H9 (cell line): ENCODE measurements around the gene SPAG4. TPM values are rescaled to one million over a fixed set of nuclear protein-coding genes. Genes with fewer than 3 reads are reported as not detected.

ENCODE experiments used
- DNase-seq: peaks from one replicate; pipeline ENCODE4 v3.0.0-alpha.2; 2017
- H2AFZ ChIP-seq: one replicate; pipeline ENCODE4 v1.6.1; 2013; ENCODE audit warnings: mild to moderate bottlenecking, low read length, control low read depth, moderate library complexity
- H2AK5ac ChIP-seq: 2 replicates; pipeline ENCODE4 v1.6.1; 2013; ENCODE audit warnings: low read length, control low read depth, mixed read lengths; ENCODE audit not compliant: insufficient read length
- H2BK120ac ChIP-seq: one replicate; pipeline ENCODE4 v1.6.1; 2013; ENCODE audit warnings: low read depth, mild to moderate bottlenecking, low read length, control low read depth, inconsistent platforms; ENCODE audit not compliant: poor library complexity, severe bottlenecking
- H2BK12ac ChIP-seq: 2 replicates; pipeline ENCODE4 v1.6.1; 2013; ENCODE audit warnings: low read length, control low read depth, mixed read lengths, low read depth; ENCODE audit not compliant: insufficient read length
- H2BK15ac ChIP-seq: 2 replicates; pipeline ENCODE4 v1.6.1; 2013; ENCODE audit warnings: low read depth, low read length, control low read depth
- H2BK20ac ChIP-seq: one replicate; pipeline ENCODE4 v1.6.1; 2013; ENCODE audit warnings: low read depth, mild to moderate bottlenecking, low read length, control low read depth, inconsistent platforms; ENCODE audit not compliant: poor library complexity, severe bottlenecking
- H2BK5ac ChIP-seq: 2 replicates; pipeline ENCODE4 v1.6.1; 2013; ENCODE audit warnings: low read length, control low read depth, mixed read lengths; ENCODE audit not compliant: insufficient read length
- H3K14ac ChIP-seq: 2 replicates; pipeline ENCODE4 v1.6.1; 2013; ENCODE audit warnings: low read length, control low read depth; ENCODE audit not compliant: insufficient read depth
- H3K18ac ChIP-seq: 2 replicates; pipeline ENCODE4 v1.6.1; 2013; ENCODE audit warnings: low read depth, mild to moderate bottlenecking, mixed read lengths, low read length, control low read depth; ENCODE audit not compliant: insufficient read length
- H3K23ac ChIP-seq: 2 replicates; pipeline ENCODE4 v1.6.1; 2013; ENCODE audit warnings: low read length, control low read depth, mixed read lengths, low read depth; ENCODE audit not compliant: insufficient read length
- H3K23me2 ChIP-seq: 2 replicates; pipeline ENCODE4 v1.6.1; 2013; ENCODE audit warnings: low read depth, mild to moderate bottlenecking, mixed read lengths, low read length, control low read depth; ENCODE audit not compliant: insufficient read length, poor library complexity, severe bottlenecking
- H3K27ac ChIP-seq: 2 replicates; pipeline ENCODE4 v1.5.1; 2013; ENCODE audit warnings: low read length, control low read depth, mixed read lengths, low read depth; ENCODE audit not compliant: insufficient read length
- H3K27me3 ChIP-seq: 2 replicates; pipeline ENCODE4 v1.6.1; 2013; ENCODE audit warnings: low read length, control low read depth, inconsistent platforms; ENCODE audit not compliant: insufficient read depth
- H3K4ac ChIP-seq: 2 replicates; pipeline ENCODE4 v1.6.1; 2013; ENCODE audit warnings: low read depth, mild to moderate bottlenecking, control low read depth, inconsistent platforms, low read length, moderate library complexity
- H3K4me1 ChIP-seq: 2 replicates; pipeline ENCODE4 v1.6.1; 2013; ENCODE audit warnings: low read length, control low read depth, inconsistent platforms; ENCODE audit not compliant: insufficient read depth
- H3K4me2 ChIP-seq: 2 replicates; pipeline ENCODE4 v1.6.1; 2013; ENCODE audit warnings: low read length, control low read depth, mixed read lengths; ENCODE audit not compliant: insufficient read length, insufficient read depth
- H3K56ac ChIP-seq: 2 replicates; pipeline ENCODE4 v1.6.1; 2013; ENCODE audit warnings: low read depth, mild to moderate bottlenecking, mixed read lengths, low read length, control low read depth; ENCODE audit not compliant: insufficient read length
- H3K79me1 ChIP-seq: 2 replicates; pipeline ENCODE4 v1.6.1; 2013; ENCODE audit warnings: low read depth, mild to moderate bottlenecking, moderate library complexity, low read length, control low read depth, inconsistent platforms; ENCODE audit not compliant: insufficient read depth, poor library complexity, severe bottlenecking
- H3K79me2 ChIP-seq: 2 replicates; pipeline ENCODE4 v1.6.1; 2013; ENCODE audit warnings: low read length, control low read depth, inconsistent platforms; ENCODE audit not compliant: insufficient read depth
- H3K9ac ChIP-seq: 2 replicates; pipeline ENCODE4 v1.6.1; 2013; ENCODE audit warnings: low read length, control low read depth, mixed read lengths; ENCODE audit not compliant: insufficient read length; ENCODE audit errors: extremely low read depth
- H3K9me3 ChIP-seq: one replicate; pipeline ENCODE4 v1.6.1; 2013; ENCODE audit warnings: low read depth, low read length, inconsistent platforms; ENCODE audit not compliant: control insufficient read depth
- H3T11ph ChIP-seq: one replicate; pipeline ENCODE4 v1.6.1; 2013; ENCODE audit warnings: mild to moderate bottlenecking, low read length, control low read depth, inconsistent platforms
- H4K20me1 ChIP-seq: one replicate; pipeline ENCODE4 v1.6.1; 2013; ENCODE audit not compliant: control insufficient read depth, insufficient read length, insufficient read depth
- H4K5ac ChIP-seq: 2 replicates; pipeline ENCODE4 v1.6.1; 2013; ENCODE audit warnings: low read depth, mild to moderate bottlenecking, mixed read lengths, low read length, control low read depth; ENCODE audit not compliant: insufficient read length
- H4K8ac ChIP-seq: replicated peaks from 2 replicates; pipeline ENCODE4 v1.6.1; 2013; ENCODE audit warnings: low read length, control low read depth, mixed read lengths, low read depth; ENCODE audit not compliant: insufficient read length
- H4K91ac ChIP-seq: 2 replicates; pipeline ENCODE4 v1.6.1; 2013; ENCODE audit warnings: low read depth, mild to moderate bottlenecking, moderate library complexity, mixed read lengths, low read length, control low read depth; ENCODE audit not compliant: insufficient read length
- H3K27ac Mint-ChIP-seq, 3 experiments: 2 replicates in 2 of 3; 3 replicates in 1 of 3; pipeline ENCODE4 v1.8.0; 2020 to 2021; ENCODE audit warnings: mixed read lengths in 3 of 3, mild to moderate bottlenecking in 1 of 3, moderate library complexity in 1 of 3
- H3K27me3 Mint-ChIP-seq: 2 replicates; pipeline ENCODE4 v1.8.0; 2021; ENCODE audit warnings: low read depth, mild to moderate bottlenecking, moderate library complexity, mixed read lengths
- H3K36me3 Mint-ChIP-seq, 3 experiments: 2 replicates in 2 of 3; 3 replicates in 1 of 3; pipeline ENCODE4 v1.8.0; 2020 to 2021; ENCODE audit warnings: low read depth in 3 of 3, mixed read lengths in 3 of 3; ENCODE audit not compliant: insufficient read depth in 1 of 3
- H3K4me1 Mint-ChIP-seq, 2 experiments: 2 replicates each; pipeline ENCODE4 v1.8.0; 2020; ENCODE audit warnings: mixed read lengths in 2 of 2
- H3K4me3 Mint-ChIP-seq, 2 experiments: 2 replicates in 1 of 2; 3 replicates in 1 of 2; pipeline ENCODE4 v1.8.0; 2020 to 2021; ENCODE audit warnings: mild to moderate bottlenecking in 2 of 2, mixed read lengths in 2 of 2, moderate library complexity in 1 of 2
- H3K9me3 Mint-ChIP-seq, 2 experiments: 2 replicates in 1 of 2; 3 replicates in 1 of 2; pipeline ENCODE4 v1.8.0; 2020; ENCODE audit warnings: mild to moderate bottlenecking in 2 of 2, mixed read lengths in 2 of 2, moderate library complexity in 1 of 2
- WGBS: extraction: QIAGEN DNeasy Blood & Tissue Kit; methylation state at CpG from one replicate; pipeline ENCODE4 v1.1.7; 2013; ENCODE audit warnings: missing lambda C conversion rate, low lambda C conversion rate, mixed read lengths; ENCODE audit not compliant: insufficient read length; ENCODE audit errors: extremely low coverage; 5-methylcytosine and 5-hydroxymethylcytosine counted together
- total RNA-seq: library from RNA; stranded (reverse); gene quantifications from 2 replicates; pipeline ENCODE4 v1.2.1, GENCODE V29; 2021
- TF ChIP-seq, protein P1 (sequence below): fragments of 200-600 bp; sonication (generic); conservative IDR thresholded peaks from 3 replicates; pipeline ENCODE4 v1.8.0; 2021; ENCODE audit warnings: antibody characterized with exemption, mild to moderate bottlenecking

The SPAG4 gene
- total RNA-seq, 1 experiment from 2014 or later: 4.9 TPM

DNA sequence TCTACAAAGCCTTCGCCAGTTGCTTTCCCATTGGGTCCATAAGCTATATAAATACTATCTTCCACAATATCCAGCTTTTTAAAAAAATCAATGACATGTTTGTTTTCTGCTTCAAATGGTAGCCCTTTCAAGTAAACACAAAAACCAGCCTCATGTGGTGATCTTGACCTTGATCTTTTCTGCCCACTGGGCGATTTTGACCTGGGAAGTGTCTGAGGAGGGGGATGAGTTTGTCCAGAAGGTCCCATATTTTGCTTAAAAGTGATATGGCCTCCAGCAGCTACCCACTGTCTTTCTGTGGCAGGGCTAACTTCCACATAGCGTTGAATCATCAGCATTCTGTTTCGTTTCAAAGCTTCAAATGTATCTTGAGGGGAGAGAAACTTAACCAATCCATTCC, 38.3 kb downstream of the SPAG4 start:
- Histone ChIP-seq H4K91ac (no peak overlapping the region), H3K79me1 (peaks cover 5% of the 10 kb centered on the region), H4K8ac (no peak overlapping the region), H2AFZ (no peak overlapping the region), H3K4me1 (no peaks in the 10 kb centered on the region), H3K27ac (no peak overlapping the region), H2BK12ac (no peak overlapping the region), H3K4ac (no peak overlapping the region), H3K23me2 (no peaks in the 10 kb centered on the region), H3K9ac (no peak overlapping the region), H2BK15ac (no peak overlapping the region), H3K4me2 (no peak overlapping the region), H2AK5ac (no peak overlapping the region), H3T11ph (no peak overlapping the region), H3K23ac (no peak overlapping the region), H4K20me1 (peaks cover 4% of the 10 kb centered on the region), H3K18ac (no peak overlapping the region), H2BK20ac (no peak overlapping the region), H3K9me3 (no peaks in the 10 kb centered on the region), H2BK120ac (no peak overlapping the region), H2BK5ac (no peak overlapping the region), H3K27me3 (no peaks in the 10 kb centered on the region), H3K56ac (no peak overlapping the region), H3K79me2 (peaks cover 62% of the 10 kb centered on the region), H3K14ac (no peak overlapping the region), H4K5ac (no peak overlapping the region)
- Mint-ChIP-seq H3K4me1 (peaks cover 8 to 9% of the 10 kb centered on the region in 2 experiments; a peak in 3 of 4 replicates), H3K27ac (no peak overlapping the region), H3K36me3 (peaks cover 3 to 23% (median 18%) of the 10 kb centered on the region in 3 experiments; a peak in 6 of 7 replicates), H3K4me3 (no peak overlapping the region), H3K9me3 (no peaks in the 10 kb centered on the region), H3K27me3 (no peaks in the 10 kb centered on the region)
- no CpG with 5 or more reads among the region's 4 CpGs for WGBS
- TF ChIP-seq, protein P1, sequence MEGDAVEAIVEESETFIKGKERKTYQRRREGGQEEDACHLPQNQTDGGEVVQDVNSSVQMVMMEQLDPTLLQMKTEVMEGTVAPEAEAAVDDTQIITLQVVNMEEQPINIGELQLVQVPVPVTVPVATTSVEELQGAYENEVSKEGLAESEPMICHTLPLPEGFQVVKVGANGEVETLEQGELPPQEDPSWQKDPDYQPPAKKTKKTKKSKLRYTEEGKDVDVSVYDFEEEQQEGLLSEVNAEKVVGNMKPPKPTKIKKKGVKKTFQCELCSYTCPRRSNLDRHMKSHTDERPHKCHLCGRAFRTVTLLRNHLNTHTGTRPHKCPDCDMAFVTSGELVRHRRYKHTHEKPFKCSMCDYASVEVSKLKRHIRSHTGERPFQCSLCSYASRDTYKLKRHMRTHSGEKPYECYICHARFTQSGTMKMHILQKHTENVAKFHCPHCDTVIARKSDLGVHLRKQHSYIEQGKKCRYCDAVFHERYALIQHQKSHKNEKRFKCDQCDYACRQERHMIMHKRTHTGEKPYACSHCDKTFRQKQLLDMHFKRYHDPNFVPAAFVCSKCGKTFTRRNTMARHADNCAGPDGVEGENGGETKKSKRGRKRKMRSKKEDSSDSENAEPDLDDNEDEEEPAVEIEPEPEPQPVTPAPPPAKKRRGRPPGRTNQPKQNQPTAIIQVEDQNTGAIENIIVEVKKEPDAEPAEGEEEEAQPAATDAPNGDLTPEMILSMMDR: no peak
- no peak for DNase-seq
